Measurements from ENCODE around the gene ABTB2.

- TF ChIP-seq CTCF (IDR thresholded peaks at IDR 0.05) (no peak), POLR2A (IDR thresholded peaks at IDR 0.05) (no peak)
Measured at GRCh38 chr11:34178209-34178821, 179.5 kb downstream of the ABTB2 start.

All from Peyer's patch (tissue), 4 donors.